ENCODE measurements around the gene GRK5. TPM values are rescaled to one million over a fixed set of nuclear protein-coding genes. Genes with fewer than 3 reads are reported as not detected.

GRK5 gene
- total and polyA plus RNA-seq, 8 donors: 34.6 to 60.8 (median 54.5) TPM

- Histone ChIP-seq H3K4me3 (no peak overlapping the region), H3K27ac (peak overlapping the region; percentile 19 to 62), H3K27me3 (no peaks in the 10 kb centered on the region), H3K36me3 (no peaks in the 10 kb centered on the region), H3K4me1 (peaks cover 0 to 51% of the 10 kb centered on the region in 2 donors), H3K9me3 (no peaks in the 10 kb centered on the region)
- DNase-seq (no peak), ATAC-seq (peak; percentile 31)
- intact Hi-C loops (cut with DNase I): no loop called here
- TF ChIP-seq CTCF (IDR thresholded peaks at IDR 0.05): no peak
Observed at GRCh38 chr10:119306514-119306951, 99.2 kb downstream of the GRK5 start.

GRCh38 chr10:119306986-119307392 lies 99.6 kb downstream of the GRK5 start:
- ATAC-seq (no peak), DNase-seq (no peak)
- Histone ChIP-seq H3K4me3 (no peak overlapping the region), H3K27ac (no peak overlapping the region), H3K9me3 (no peaks in the 10 kb centered on the region), H3K4me1 (peaks cover 0 to 50% of the 10 kb centered on the region in 2 donors), H3K36me3 (no peaks in the 10 kb centered on the region), H3K27me3 (no peaks in the 10 kb centered on the region)
- no peak for TF ChIP-seq CTCF (IDR thresholded peaks at IDR 0.05)
- intact Hi-C loops (cut with DNase I): no loop called here

- H3K9me3 ChIP-seq: no peaks in the 10 kb centered on the region
- no peak for DNase-seq
- no peaks in the 10 kb centered on the region for H3K27me3 ChIP-seq
- intact Hi-C loops (cut with DNase I): no loop called here
- H3K36me3 ChIP-seq: no peaks in the 10 kb centered on the region
- no peak for ATAC-seq
- no peak overlapping the region for H3K4me3 ChIP-seq
- H3K27ac ChIP-seq: no peak overlapping the region
- H3K4me1 ChIP-seq: peaks cover 0 to 40% of the 10 kb centered on the region in 2 donors
- TF ChIP-seq CTCF (IDR thresholded peaks at IDR 0.05): no peak
Observed at GRCh38 chr10:119308089-119308488, 100.7 kb downstream of the GRK5 start.

GRCh38 chr10:119308551-119309422 lies 101.4 kb downstream of the GRK5 start:
- intact Hi-C loops (cut with DNase I): no loop called here
- no peak overlapping the region for H3K4me3 ChIP-seq
- H3K27me3 ChIP-seq: no peaks in the 10 kb centered on the region
- no peaks in the 10 kb centered on the region for H3K9me3 ChIP-seq
- no peaks in the 10 kb centered on the region for H3K36me3 ChIP-seq
- H3K4me1 ChIP-seq: peaks cover 0 to 40% of the 10 kb centered on the region in 2 donors
- ATAC-seq: no peak
- no peak for TF ChIP-seq CTCF (IDR thresholded peaks at IDR 0.05)
- no peak for DNase-seq
- no peak overlapping the region for H3K27ac ChIP-seq

- no peaks in the 10 kb centered on the region for H3K9me3 ChIP-seq
- TF ChIP-seq CTCF (IDR thresholded peaks at IDR 0.05): no peak
- H3K36me3 ChIP-seq: no peaks in the 10 kb centered on the region
- no peak overlapping the region for H3K27ac ChIP-seq
- H3K4me1 ChIP-seq: peaks cover 0 to 43% of the 10 kb centered on the region in 2 donors
- no peak for DNase-seq
- no peak for ATAC-seq
- intact Hi-C loops (cut with DNase I): no loop called here
- H3K4me3 ChIP-seq: no peak overlapping the region
- H3K27me3 ChIP-seq: no peaks in the 10 kb centered on the region
Observed at GRCh38 chr10:119309423-119309770, 102.0 kb downstream of the GRK5 start.

Data from left lung (tissue), 10 donors.